Effector memory CD4-positive, alpha-beta T cell (primary cell): ENCODE measurements around the gene FOXP1.
A peak's percentile ranks its signal among the peaks of the same experiment; 100 is the strongest.

Source experiments
- DNase-seq, 3 donors: peaks; one replicate each; pipeline ENCODE4 v3.0.0-alpha.2; 2020
- H3K27ac ChIP-seq: 2 replicates; pipeline ENCODE4 v1.7.0; 2013; ENCODE audit warnings: mild to moderate bottlenecking, low read length, moderate library complexity; ENCODE audit not compliant: insufficient read depth, poor library complexity, severe bottlenecking
- H3K27me3 ChIP-seq: replicated peaks from 2 replicates; pipeline ENCODE4 v1.7.0; 2013; ENCODE audit warnings: mild to moderate bottlenecking, low read length; ENCODE audit not compliant: insufficient read depth, control insufficient read depth, poor library complexity, severe bottlenecking
- H3K36me3 ChIP-seq: 2 replicates; pipeline ENCODE4 v1.7.0; 2013; ENCODE audit warnings: mild to moderate bottlenecking, low read length, moderate library complexity; ENCODE audit not compliant: control insufficient read depth, insufficient read depth
- H3K4me1 ChIP-seq: 2 replicates; pipeline ENCODE4 v1.7.0; 2013; ENCODE audit warnings: low read length, mild to moderate bottlenecking; ENCODE audit not compliant: control insufficient read depth, insufficient read depth, poor library complexity, severe bottlenecking
- H3K4me3 ChIP-seq: 2 replicates; pipeline ENCODE4 v1.7.0; 2013; ENCODE audit warnings: low read length, low read depth, mild to moderate bottlenecking; ENCODE audit not compliant: insufficient read depth, poor library complexity, severe bottlenecking
- H3K9me3 ChIP-seq: 2 replicates; pipeline ENCODE4 v1.7.0; 2013; ENCODE audit warnings: mild to moderate bottlenecking, low read length, moderate library complexity; ENCODE audit not compliant: control insufficient read depth

Gene FOXP1

GRCh38 chr3:71031914-71032521 is 551.5 kb downstream of the FOXP1 start:
- no peak overlapping the region for H3K27ac ChIP-seq
- peaks cover 45% of the 10 kb centered on the region for H3K36me3 ChIP-seq
- DNase-seq: no peak
- H3K4me3 ChIP-seq: no peak overlapping the region
- H3K27me3 ChIP-seq: no peaks in the 10 kb centered on the region
- peaks cover 14% of the 10 kb centered on the region for H3K4me1 ChIP-seq
- no peaks in the 10 kb centered on the region for H3K9me3 ChIP-seq

GRCh38 chr3:71031181-71031580 is 552.3 kb downstream of the FOXP1 start:
- no peaks in the 10 kb centered on the region for H3K9me3 ChIP-seq
- no peak overlapping the region for H3K4me3 ChIP-seq
- no peak for DNase-seq
- H3K4me1 ChIP-seq: peaks cover 16% of the 10 kb centered on the region
- no peaks in the 10 kb centered on the region for H3K27me3 ChIP-seq
- H3K27ac ChIP-seq: peak overlapping the region; percentile 35
- H3K36me3 ChIP-seq: peaks cover 37% of the 10 kb centered on the region

- no peak for DNase-seq
- no peaks in the 10 kb centered on the region for H3K27me3 ChIP-seq
- peak overlapping the region; percentile 35 for H3K27ac ChIP-seq
- no peak overlapping the region for H3K4me3 ChIP-seq
- no peaks in the 10 kb centered on the region for H3K9me3 ChIP-seq
- peaks cover 32% of the 10 kb centered on the region for H3K36me3 ChIP-seq
- peaks cover 16% of the 10 kb centered on the region for H3K4me1 ChIP-seq
These were observed 552.8 kb downstream of the FOXP1 start for GRCh38 chr3:71030748-71031147.

GRCh38 chr3:71029770-71030169 is 553.8 kb downstream of the FOXP1 start:
- H3K36me3 ChIP-seq: peaks cover 27% of the 10 kb centered on the region
- H3K27ac ChIP-seq: no peak overlapping the region

GRCh38 chr3:71028802-71029201 is 554.7 kb downstream of the FOXP1 start:
- H3K4me1 ChIP-seq: peaks cover 16% of the 10 kb centered on the region
- H3K36me3 ChIP-seq: peaks cover 19% of the 10 kb centered on the region
- H3K27me3 ChIP-seq: no peaks in the 10 kb centered on the region
- DNase-seq: no peak
- H3K4me3 ChIP-seq: no peak overlapping the region
- H3K27ac ChIP-seq: no peak overlapping the region
- no peaks in the 10 kb centered on the region for H3K9me3 ChIP-seq

More at GRCh38 chr3:71029770-71030169, 553.8 kb downstream of the FOXP1 start:
- no peak overlapping the region for H3K4me3 ChIP-seq
- H3K4me1 ChIP-seq: peaks cover 16% of the 10 kb centered on the region
- DNase-seq: no peak
- no peaks in the 10 kb centered on the region for H3K27me3 ChIP-seq
- no peaks in the 10 kb centered on the region for H3K9me3 ChIP-seq

- no peak for DNase-seq
- Histone ChIP-seq H3K9me3 (no peaks in the 10 kb centered on the region), H3K27me3 (no peaks in the 10 kb centered on the region), H3K4me3 (no peak overlapping the region), H3K4me1 (peaks cover 16% of the 10 kb centered on the region), H3K36me3 (peaks cover 15% of the 10 kb centered on the region), H3K27ac (no peak overlapping the region)
These were observed 555.3 kb downstream of the FOXP1 start for GRCh38 chr3:71028184-71028583.

- Histone ChIP-seq H3K9me3 (no peaks in the 10 kb centered on the region), H3K27me3 (no peaks in the 10 kb centered on the region), H3K4me3 (no peak overlapping the region), H3K4me1 (peaks cover 9% of the 10 kb centered on the region), H3K27ac (peak overlapping the region; percentile 3), H3K36me3 (peaks cover 17% of the 10 kb centered on the region)
- no peak for DNase-seq
These were observed 556.6 kb downstream of the FOXP1 start for GRCh38 chr3:71026634-71027578.

- H3K4me1 ChIP-seq: peaks cover 4% of the 10 kb centered on the region
- no peaks in the 10 kb centered on the region for H3K27me3 ChIP-seq
- DNase-seq: no peak
- H3K4me3 ChIP-seq: no peak overlapping the region
- H3K36me3 ChIP-seq: peaks cover 17% of the 10 kb centered on the region
- peak overlapping the region; percentile 12 for H3K27ac ChIP-seq
- no peaks in the 10 kb centered on the region for H3K9me3 ChIP-seq
These were observed 558.0 kb downstream of the FOXP1 start for GRCh38 chr3:71025516-71025915.

- Histone ChIP-seq H3K27ac (no peak overlapping the region), H3K36me3 (peaks cover 12% of the 10 kb centered on the region), H3K9me3 (no peaks in the 10 kb centered on the region), H3K27me3 (no peaks in the 10 kb centered on the region), H3K4me3 (no peak overlapping the region), H3K4me1 (peaks cover 4% of the 10 kb centered on the region)
- DNase-seq: no peak
These were observed 558.5 kb downstream of the FOXP1 start for GRCh38 chr3:71025010-71025409.
